Parathyroid adenoma (tissue), 2 donors: ENCODE results near the gene ANK3.
A peak's percentile ranks its signal among the peaks of the same experiment; 100 is the strongest.

Experiments
- H2AFZ ChIP-seq: fragments of 300-600 bp; sonication (generic); one replicate; pipeline ENCODE4 v1.7.0; 2017; ENCODE audit warnings: antibody characterized with exemption, mild to moderate bottlenecking
- H3K27ac ChIP-seq: fragments of 300-600 bp; sonication (generic); one replicate; pipeline ENCODE4 v1.7.0; 2017
- H3K27me3 ChIP-seq: fragments of 300-600 bp; sonication (generic); one replicate; pipeline ENCODE4 v1.7.0; 2017; ENCODE audit warnings: low read length; ENCODE audit not compliant: control insufficient read depth, insufficient read depth
- H3K36me3 ChIP-seq: fragments of 300-600 bp; sonication (generic); one replicate; pipeline ENCODE4 v1.7.0; 2017; ENCODE audit warnings: low read length; ENCODE audit not compliant: control insufficient read depth, insufficient read depth
- H3K4me1 ChIP-seq: fragments of 300-600 bp; sonication (generic); one replicate; pipeline ENCODE4 v1.7.0; 2017; ENCODE audit warnings: control low read depth
- H3K4me2 ChIP-seq: fragments of 300-600 bp; sonication (generic); one replicate; pipeline ENCODE4 v1.7.0; 2017; ENCODE audit warnings: low read length
- H3K4me3 ChIP-seq: fragments of 300-600 bp; sonication (generic); one replicate; pipeline ENCODE4 v1.7.0; 2017; ENCODE audit warnings: low read depth, low read length
- H3K79me2 ChIP-seq: fragments of 300-600 bp; sonication (generic); one replicate; pipeline ENCODE4 v1.7.0; 2017; ENCODE audit warnings: control low read depth
- H3K9ac ChIP-seq: fragments of 300-600 bp; sonication (generic); one replicate; pipeline ENCODE4 v1.7.0; 2017; ENCODE audit warnings: mild to moderate bottlenecking
- H3K9me3 ChIP-seq: fragments of 300-600 bp; sonication (generic); one replicate; pipeline ENCODE4 v1.7.0; 2017; ENCODE audit warnings: low read length; ENCODE audit not compliant: control insufficient read depth
- CTCF ChIP-seq: fragments of 300-600 bp; sonication (generic); IDR thresholded peaks from one replicate; pipeline ENCODE4 v1.7.0; 2017; ENCODE audit warnings: antibody characterized with exemption, mild to moderate bottlenecking
- donor health status: primary hyperparathyroidism.

Gene ANK3

GRCh38 chr10:60147025-60147424 lies 242.7 kb downstream of the ANK3 start:
- Histone ChIP-seq H3K36me3 (no peaks in the 10 kb centered on the region), H3K4me1 (peaks cover 24% of the 10 kb centered on the region), H3K27ac (peak overlapping the region; percentile 61), H3K9me3 (no peaks in the 10 kb centered on the region), H3K4me2 (no peak overlapping the region), H3K79me2 (peaks cover 9% of the 10 kb centered on the region), H3K27me3 (no peaks in the 10 kb centered on the region), H3K9ac (no peak overlapping the region), H3K4me3 (no peak overlapping the region), H2AFZ (peak overlapping the region; percentile 60)
- TF ChIP-seq CTCF: no peak

DNA sequence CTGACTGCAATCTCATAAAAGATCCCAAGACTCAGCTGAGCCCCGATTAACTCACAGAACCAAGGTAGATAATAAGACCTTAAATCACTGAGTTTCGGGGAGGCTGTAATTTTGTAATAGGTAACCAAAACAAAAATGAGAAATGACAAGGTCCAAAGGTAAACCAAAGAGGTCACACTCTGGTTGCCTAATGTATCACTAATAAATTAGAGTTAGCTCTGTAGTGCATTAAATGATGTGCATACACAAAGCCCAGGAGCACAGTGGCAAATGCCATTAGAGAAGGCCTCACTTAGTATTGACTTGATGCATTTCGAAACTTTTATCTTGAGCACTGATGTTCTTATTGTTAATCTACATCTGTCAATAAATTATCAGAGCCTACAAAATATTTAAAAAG lies 245.6 kb downstream of the ANK3 start:
- Histone ChIP-seq H3K4me2 (no peak overlapping the region), H3K4me3 (no peak overlapping the region), H3K27me3 (no peaks in the 10 kb centered on the region), H3K9ac (no peak overlapping the region), H2AFZ (no peak overlapping the region), H3K36me3 (no peaks in the 10 kb centered on the region), H3K9me3 (no peaks in the 10 kb centered on the region), H3K79me2 (peaks cover 10% of the 10 kb centered on the region), H3K27ac (no peak overlapping the region), H3K4me1 (peaks cover 29% of the 10 kb centered on the region)
- no peak for TF ChIP-seq CTCF

GRCh38 chr10:60142736-60143135 lies 246.9 kb downstream of the ANK3 start:
- TF ChIP-seq CTCF: no peak
- no peak overlapping the region for H3K9ac ChIP-seq
- peaks cover 3% of the 10 kb centered on the region for H3K36me3 ChIP-seq
- peaks cover 16% of the 10 kb centered on the region for H3K4me1 ChIP-seq
- H3K4me2 ChIP-seq: no peak overlapping the region
- H3K79me2 ChIP-seq: peaks cover 12% of the 10 kb centered on the region
- H2AFZ ChIP-seq: no peak overlapping the region
- no peaks in the 10 kb centered on the region for H3K9me3 ChIP-seq
- no peak overlapping the region for H3K4me3 ChIP-seq
- no peaks in the 10 kb centered on the region for H3K27me3 ChIP-seq
- H3K27ac ChIP-seq: no peak overlapping the region

DNA sequence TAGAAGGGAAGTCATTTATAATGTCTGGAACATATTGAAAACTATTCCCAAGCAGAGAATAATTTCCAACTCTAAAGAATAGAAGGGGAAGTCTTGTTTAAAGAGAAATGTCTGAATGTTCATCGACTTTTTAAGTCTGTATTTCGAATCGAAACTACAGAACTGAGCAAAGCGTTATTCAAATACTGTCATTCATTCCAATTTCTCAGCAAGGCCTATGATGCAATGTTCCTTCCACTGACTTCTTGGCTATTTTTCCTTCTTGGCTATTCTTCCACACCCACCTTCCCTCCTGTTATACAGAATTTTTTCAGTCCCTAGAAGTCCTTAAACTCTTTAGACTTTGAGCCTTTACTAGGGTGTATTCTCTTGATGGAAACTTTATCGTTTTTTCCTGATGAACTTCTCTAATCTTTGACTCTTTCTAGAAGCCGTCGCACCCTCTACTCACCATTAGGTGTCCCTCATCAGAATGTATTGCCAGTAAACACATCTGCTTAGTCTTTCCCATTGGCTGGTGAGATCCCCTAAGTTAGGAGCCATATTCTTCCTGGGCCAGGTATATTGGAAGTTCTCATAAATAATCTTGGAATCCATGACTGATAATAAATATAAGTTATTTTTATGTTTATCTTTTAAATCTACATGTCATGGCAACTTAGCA lies 247.6 kb downstream of the ANK3 start:
- TF ChIP-seq CTCF: no peak
- H3K9me3 ChIP-seq: no peaks in the 10 kb centered on the region
- peaks cover 16% of the 10 kb centered on the region for H3K4me1 ChIP-seq
- H3K36me3 ChIP-seq: peaks cover 5% of the 10 kb centered on the region
- H3K27me3 ChIP-seq: no peaks in the 10 kb centered on the region
- no peak overlapping the region for H3K4me3 ChIP-seq
- H2AFZ ChIP-seq: no peak overlapping the region
- H3K4me2 ChIP-seq: peak overlapping the region; percentile 74
- peaks cover 15% of the 10 kb centered on the region for H3K79me2 ChIP-seq
- H3K9ac ChIP-seq: no peak overlapping the region
- peak overlapping the region; percentile 95 for H3K27ac ChIP-seq
